PFSK-1 (cell line): Measurements from ENCODE around the gene UBE2M.

Experiments
- POLR2AphosphoS5 ChIP-seq: IDR thresholded peaks from 2 replicates; pipeline ENCODE4 v1.6.1; 2012; ENCODE audit warnings: low read depth, mild to moderate bottlenecking, control low read depth, low read length, moderate library complexity
- SIN3A ChIP-seq: IDR thresholded peaks from 2 replicates; pipeline ENCODE4 v1.6.1; 2012; ENCODE audit warnings: mild to moderate bottlenecking, low read length, moderate library complexity, borderline replicate concordance; ENCODE audit not compliant: insufficient read depth
- TAF1 ChIP-seq: IDR thresholded peaks from 2 replicates; pipeline ENCODE4 v1.6.1; 2012; ENCODE audit warnings: low read length, control low read depth, borderline replicate concordance; ENCODE audit not compliant: insufficient read depth
- TF ChIP-seq, protein P1 (sequence below), 2 experiments: IDR thresholded peaks; 2 replicates each; pipeline versions ENCODE4 v1.6.1 to v1.8.0; 2011 to 2012; ENCODE audit warnings: low read depth in 2 of 2, low read length in 2 of 2, control low read depth in 1 of 2, inconsistent platforms in 1 of 2, mild to moderate bottlenecking in 1 of 2, moderate library complexity in 1 of 2; ENCODE audit not compliant: insufficient read depth in 1 of 2

DNA sequence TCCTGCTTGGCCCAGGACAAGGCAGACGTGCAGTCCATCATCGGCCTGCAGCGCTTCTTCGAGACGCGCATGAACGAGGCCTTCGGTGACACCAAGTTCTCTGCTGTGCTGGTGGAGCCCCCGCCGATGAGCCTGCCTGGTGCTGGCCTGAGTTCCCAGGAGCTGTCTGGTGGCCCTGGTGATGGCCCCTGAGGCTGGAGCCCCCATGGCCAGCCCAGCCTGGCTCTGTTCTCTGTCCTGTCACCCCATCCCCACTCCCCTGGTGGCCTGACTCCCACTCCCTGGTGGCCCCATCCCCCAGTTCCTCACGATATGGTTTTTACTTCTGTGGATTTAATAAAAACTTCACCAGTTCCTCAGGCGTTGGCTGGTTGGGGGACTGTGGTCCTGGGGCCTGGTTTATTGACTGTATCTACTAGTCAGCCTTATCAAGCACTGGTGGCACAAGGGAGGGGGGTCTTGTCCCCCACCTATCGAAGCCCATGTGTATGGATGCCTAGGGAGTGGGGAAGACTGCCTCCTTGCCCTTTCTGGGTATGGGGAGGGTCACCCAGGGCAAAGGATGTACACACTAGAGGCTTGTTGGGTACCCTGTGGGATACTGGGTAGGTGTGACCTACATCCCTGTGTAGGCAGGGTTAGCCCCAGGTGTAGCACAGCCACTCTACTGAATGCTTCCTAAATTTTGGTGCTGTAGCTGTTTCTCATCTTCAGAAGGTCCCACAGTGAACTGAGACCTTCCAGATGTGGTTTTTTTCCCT, 7.9 kb downstream of the UBE2M start:
- TF ChIP-seq POLR2AphosphoS5 (no peak; the same call in 1 of the 2 replicates), TAF1 (no peak), SIN3A (no peak)
- TF ChIP-seq, protein P1, sequence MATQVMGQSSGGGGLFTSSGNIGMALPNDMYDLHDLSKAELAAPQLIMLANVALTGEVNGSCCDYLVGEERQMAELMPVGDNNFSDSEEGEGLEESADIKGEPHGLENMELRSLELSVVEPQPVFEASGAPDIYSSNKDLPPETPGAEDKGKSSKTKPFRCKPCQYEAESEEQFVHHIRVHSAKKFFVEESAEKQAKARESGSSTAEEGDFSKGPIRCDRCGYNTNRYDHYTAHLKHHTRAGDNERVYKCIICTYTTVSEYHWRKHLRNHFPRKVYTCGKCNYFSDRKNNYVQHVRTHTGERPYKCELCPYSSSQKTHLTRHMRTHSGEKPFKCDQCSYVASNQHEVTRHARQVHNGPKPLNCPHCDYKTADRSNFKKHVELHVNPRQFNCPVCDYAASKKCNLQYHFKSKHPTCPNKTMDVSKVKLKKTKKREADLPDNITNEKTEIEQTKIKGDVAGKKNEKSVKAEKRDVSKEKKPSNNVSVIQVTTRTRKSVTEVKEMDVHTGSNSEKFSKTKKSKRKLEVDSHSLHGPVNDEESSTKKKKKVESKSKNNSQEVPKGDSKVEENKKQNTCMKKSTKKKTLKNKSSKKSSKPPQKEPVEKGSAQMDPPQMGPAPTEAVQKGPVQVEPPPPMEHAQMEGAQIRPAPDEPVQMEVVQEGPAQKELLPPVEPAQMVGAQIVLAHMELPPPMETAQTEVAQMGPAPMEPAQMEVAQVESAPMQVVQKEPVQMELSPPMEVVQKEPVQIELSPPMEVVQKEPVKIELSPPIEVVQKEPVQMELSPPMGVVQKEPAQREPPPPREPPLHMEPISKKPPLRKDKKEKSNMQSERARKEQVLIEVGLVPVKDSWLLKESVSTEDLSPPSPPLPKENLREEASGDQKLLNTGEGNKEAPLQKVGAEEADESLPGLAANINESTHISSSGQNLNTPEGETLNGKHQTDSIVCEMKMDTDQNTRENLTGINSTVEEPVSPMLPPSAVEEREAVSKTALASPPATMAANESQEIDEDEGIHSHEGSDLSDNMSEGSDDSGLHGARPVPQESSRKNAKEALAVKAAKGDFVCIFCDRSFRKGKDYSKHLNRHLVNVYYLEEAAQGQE (IDR thresholded peaks at IDR 0.05; ENCODE audit: insufficient read depth in 1 of 2, low read depth in 2 of 2, low read length in 2 of 2) = no peak
